ENCODE results near the gene TXNL4B. TPM values are rescaled to one million over a fixed set of nuclear protein-coding genes. Genes with fewer than 3 reads are reported as not detected.

The TXNL4B gene
- total RNA-seq, 1 experiment from 2014 or later = 7.7 TPM

DNA sequence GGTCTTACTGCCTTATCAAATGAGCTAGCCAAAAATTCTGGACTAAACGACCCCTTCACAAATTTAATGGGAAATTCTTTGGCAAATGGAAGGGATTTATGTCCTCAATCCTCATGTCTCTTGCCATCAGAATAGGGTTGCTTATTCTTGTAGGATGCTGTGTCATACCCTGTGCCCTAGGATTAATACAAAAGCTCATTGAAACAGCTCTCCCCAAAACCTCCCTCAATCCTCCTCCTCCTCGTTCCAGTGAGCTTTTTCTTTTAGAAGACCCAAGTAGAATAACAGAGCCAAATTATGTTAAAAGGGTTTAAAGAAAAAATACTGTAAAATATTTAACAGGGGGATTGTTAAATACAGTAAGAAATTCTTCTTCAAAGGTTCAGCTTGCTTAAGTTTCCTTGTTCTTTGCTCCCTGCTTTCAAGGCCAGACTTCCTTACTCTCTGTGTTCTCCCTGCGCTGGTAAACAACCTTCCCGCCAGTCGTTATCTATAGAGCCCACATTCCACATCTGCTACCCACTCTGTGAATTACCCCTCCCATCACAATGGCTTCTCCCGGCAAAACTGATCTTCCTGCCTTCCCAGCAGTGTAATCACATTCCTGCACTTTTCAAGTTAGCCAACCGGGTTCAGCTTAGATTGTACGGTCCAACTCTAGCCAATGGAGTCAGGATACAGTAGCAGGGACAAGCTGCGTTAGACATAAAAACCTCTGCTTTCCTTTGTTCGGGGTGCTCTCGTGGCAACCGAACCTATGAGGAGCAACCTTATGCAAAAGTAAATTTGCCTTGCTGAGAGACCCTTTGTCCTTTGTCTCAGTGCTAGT is 20.7 kb downstream of the TXNL4B start:
- POLR2A ChIA-PET = no interaction called here
- DNase-seq (ENCODE audit: low read depth, low spot score) (no peak), ATAC-seq (no peak)
- Histone ChIP-seq H3K27me3 (ENCODE audit: control insufficient read depth, insufficient read depth, low read length) (no peaks in the 10 kb centered on the region), H3K36me3 (ENCODE audit: control insufficient read depth, insufficient read depth, low read length) (no peaks in the 10 kb centered on the region), H3K27ac (ENCODE audit: low read length) (no peak overlapping the region), H3K9me3 (ENCODE audit: control insufficient read depth, insufficient read depth, low read depth, low read length) (no peaks in the 10 kb centered on the region), H3K4me3 (ENCODE audit: low read depth in 2 of 2, low read length in 2 of 2) (no peak overlapping the region), H3K4me1 (ENCODE audit: control insufficient read depth, insufficient read depth, low read length) (no peaks in the 10 kb centered on the region)
- no peak for TF ChIP-seq POLR2AphosphoS5 (IDR thresholded peaks at IDR 0.05; ENCODE audit: low read depth, low read length)
- TF ChIP-seq, protein P1, sequence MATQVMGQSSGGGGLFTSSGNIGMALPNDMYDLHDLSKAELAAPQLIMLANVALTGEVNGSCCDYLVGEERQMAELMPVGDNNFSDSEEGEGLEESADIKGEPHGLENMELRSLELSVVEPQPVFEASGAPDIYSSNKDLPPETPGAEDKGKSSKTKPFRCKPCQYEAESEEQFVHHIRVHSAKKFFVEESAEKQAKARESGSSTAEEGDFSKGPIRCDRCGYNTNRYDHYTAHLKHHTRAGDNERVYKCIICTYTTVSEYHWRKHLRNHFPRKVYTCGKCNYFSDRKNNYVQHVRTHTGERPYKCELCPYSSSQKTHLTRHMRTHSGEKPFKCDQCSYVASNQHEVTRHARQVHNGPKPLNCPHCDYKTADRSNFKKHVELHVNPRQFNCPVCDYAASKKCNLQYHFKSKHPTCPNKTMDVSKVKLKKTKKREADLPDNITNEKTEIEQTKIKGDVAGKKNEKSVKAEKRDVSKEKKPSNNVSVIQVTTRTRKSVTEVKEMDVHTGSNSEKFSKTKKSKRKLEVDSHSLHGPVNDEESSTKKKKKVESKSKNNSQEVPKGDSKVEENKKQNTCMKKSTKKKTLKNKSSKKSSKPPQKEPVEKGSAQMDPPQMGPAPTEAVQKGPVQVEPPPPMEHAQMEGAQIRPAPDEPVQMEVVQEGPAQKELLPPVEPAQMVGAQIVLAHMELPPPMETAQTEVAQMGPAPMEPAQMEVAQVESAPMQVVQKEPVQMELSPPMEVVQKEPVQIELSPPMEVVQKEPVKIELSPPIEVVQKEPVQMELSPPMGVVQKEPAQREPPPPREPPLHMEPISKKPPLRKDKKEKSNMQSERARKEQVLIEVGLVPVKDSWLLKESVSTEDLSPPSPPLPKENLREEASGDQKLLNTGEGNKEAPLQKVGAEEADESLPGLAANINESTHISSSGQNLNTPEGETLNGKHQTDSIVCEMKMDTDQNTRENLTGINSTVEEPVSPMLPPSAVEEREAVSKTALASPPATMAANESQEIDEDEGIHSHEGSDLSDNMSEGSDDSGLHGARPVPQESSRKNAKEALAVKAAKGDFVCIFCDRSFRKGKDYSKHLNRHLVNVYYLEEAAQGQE (IDR thresholded peaks at IDR 0.05; ENCODE audit: insufficient read depth in 1 of 2, low read depth in 2 of 2, low read length in 1 of 2) = no peak
- no peak for TF ChIP-seq SIN3A (IDR thresholded peaks at IDR 0.05; ENCODE audit: borderline replicate concordance, insufficient read depth, low read depth, low read length)
- TF ChIP-seq TCF7L2 (IDR thresholded peaks at IDR 0.05; ENCODE audit: low read depth, low read length) = no peak
- TF ChIP-seq, protein P2, sequence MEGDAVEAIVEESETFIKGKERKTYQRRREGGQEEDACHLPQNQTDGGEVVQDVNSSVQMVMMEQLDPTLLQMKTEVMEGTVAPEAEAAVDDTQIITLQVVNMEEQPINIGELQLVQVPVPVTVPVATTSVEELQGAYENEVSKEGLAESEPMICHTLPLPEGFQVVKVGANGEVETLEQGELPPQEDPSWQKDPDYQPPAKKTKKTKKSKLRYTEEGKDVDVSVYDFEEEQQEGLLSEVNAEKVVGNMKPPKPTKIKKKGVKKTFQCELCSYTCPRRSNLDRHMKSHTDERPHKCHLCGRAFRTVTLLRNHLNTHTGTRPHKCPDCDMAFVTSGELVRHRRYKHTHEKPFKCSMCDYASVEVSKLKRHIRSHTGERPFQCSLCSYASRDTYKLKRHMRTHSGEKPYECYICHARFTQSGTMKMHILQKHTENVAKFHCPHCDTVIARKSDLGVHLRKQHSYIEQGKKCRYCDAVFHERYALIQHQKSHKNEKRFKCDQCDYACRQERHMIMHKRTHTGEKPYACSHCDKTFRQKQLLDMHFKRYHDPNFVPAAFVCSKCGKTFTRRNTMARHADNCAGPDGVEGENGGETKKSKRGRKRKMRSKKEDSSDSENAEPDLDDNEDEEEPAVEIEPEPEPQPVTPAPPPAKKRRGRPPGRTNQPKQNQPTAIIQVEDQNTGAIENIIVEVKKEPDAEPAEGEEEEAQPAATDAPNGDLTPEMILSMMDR (IDR thresholded peaks at IDR 0.05) = no peak
- no TSS peak for BruUV-seq (replicated peaks)
- intact Hi-C loops (cut with micrococcal nuclease; ENCODE audit: unreplicated experiment) = no loop called here
- in situ Hi-C loops (cut with HindIII; ENCODE audit: low pct_unique_long_range_greater_than_20kb, low sequenced_read_pairs) = no loop called here
- CTCF ChIA-PET = no interaction called here

DNA sequence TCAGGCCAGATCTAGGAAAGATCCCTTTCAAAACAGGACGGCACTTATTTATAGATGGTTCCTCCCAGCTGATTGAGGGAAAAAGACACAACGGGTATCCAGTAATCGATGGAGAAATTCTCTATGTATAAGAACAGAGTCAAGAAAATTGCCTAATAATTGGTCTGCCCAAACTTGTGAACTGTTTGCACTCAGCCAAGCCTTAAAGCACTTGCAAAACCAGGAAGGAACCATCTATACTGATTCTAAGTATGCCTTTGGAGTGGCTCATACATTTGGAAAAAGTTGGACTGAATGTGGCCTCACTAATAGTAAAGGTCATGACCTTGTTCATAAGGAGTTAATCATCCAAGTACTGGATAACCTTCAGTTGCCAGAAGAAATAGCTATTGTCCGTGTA is 24.5 kb downstream of the TXNL4B start:
- Histone ChIP-seq H3K4me1 (ENCODE audit: control insufficient read depth, insufficient read depth, low read length) (no peaks in the 10 kb centered on the region), H3K27me3 (ENCODE audit: control insufficient read depth, insufficient read depth, low read length) (no peaks in the 10 kb centered on the region), H3K9me3 (ENCODE audit: control insufficient read depth, insufficient read depth, low read depth, low read length) (no peaks in the 10 kb centered on the region), H3K27ac (ENCODE audit: low read length) (no peak overlapping the region), H3K36me3 (ENCODE audit: control insufficient read depth, insufficient read depth, low read length) (no peaks in the 10 kb centered on the region), H3K4me3 (ENCODE audit: low read depth in 2 of 2, low read length in 2 of 2) (no peak overlapping the region)
- intact Hi-C loops (cut with micrococcal nuclease; ENCODE audit: unreplicated experiment) (loop anchor here (5.0 kb wide), 1 partner anchor 33 kb away; no protein-coding TSS in a partner anchor), in situ Hi-C loops (cut with HindIII; ENCODE audit: low pct_unique_long_range_greater_than_20kb, low sequenced_read_pairs) (no loop called here)
- TF ChIP-seq TCF7L2 (IDR thresholded peaks at IDR 0.05; ENCODE audit: low read depth, low read length) (no peak), POLR2AphosphoS5 (IDR thresholded peaks at IDR 0.05; ENCODE audit: low read depth, low read length) (no peak), SIN3A (IDR thresholded peaks at IDR 0.05; ENCODE audit: borderline replicate concordance, insufficient read depth, low read depth, low read length) (no peak)
- TF ChIP-seq, protein P1 (IDR thresholded peaks at IDR 0.05; ENCODE audit: insufficient read depth in 1 of 2, low read depth in 2 of 2, low read length in 1 of 2) = no peak
- TF ChIP-seq, protein P2 (IDR thresholded peaks at IDR 0.05) = no peak
- DNase-seq (ENCODE audit: low read depth, low spot score) (no peak), ATAC-seq (no peak)
- POLR2A ChIA-PET = no interaction called here
- no TSS peak for BruUV-seq (replicated peaks)
- CTCF ChIA-PET = no interaction called here

All from Panc1 (cell line).